SHP77 (cell line): ENCODE results near the gene PPP6R2.
"Not testable (repeated sequence)": the region's sequence is repeated elsewhere in the genome, so short reads cannot be mapped to it uniquely, and the experiment has no call there.

ENCODE experiments used
- DNase-seq, 2 experiments: peaks; one replicate each; lab custom pipeline; 2025; lab: John Stamatoyannopoulos, UW

PPP6R2 gene

DNA sequence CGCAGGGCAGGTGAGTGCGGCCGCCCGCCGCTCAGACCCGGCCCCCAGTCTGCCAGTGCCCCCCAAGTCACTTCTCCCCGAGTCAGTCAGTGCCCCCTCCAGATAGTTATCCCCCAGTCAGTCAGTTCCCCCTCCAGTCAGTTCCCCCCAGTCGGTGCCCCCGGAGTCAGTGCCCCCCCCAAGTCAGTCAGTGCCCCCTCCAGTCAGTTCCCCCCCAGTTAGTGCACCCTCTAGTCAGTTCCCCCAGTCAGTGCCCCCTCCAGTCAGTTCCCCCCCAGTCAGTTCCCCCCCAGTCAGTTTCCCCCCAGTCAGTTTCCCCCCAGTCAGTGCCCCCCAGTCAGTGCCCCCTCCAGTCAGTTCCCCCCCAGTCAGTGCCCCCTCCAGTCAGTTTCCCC is 411 bp downstream of the PPP6R2 start:
- DNase-seq: no peak

DNA sequence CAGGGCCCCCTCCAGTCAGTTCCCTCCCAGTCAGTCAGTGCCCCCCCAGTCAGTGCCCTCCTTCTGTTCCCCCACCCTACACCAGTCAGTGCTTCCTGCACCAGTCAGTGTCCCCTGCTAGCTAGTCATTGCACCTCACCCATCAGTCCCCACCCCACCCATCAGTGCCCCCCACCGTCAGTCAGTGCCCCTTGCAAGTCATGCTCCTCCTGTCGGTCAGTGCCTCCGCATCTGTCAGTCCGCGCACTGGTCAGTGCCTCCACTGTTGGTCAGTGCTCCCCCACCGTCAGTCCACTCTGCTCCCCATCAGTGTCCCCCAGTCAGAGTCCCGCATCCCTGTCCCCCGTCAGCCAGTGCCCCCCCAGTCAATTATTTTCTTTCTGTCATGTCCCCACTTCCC is 3.3 kb downstream of the PPP6R2 start:
- DNase-seq: no peak

DNA sequence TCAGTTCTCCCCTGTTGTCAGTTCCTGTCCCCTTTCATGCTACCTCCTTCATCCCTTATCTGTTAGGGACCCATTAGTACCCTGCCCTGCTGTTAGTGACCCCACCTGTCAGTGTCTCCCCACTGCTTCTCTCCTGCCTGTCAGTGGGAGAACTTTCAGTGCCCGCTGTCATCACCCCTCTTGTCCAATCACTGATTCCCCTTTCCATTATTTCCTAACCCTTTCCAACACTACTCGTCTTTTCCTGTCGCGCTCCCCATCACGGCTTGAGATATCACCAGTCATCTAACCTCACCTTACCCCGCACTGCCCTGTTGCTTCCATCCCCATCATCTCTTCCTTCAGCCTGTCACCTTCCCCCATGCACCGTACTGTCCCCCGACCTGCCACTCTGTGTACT is 4.0 kb downstream of the PPP6R2 start:
- no peak for DNase-seq

DNA sequence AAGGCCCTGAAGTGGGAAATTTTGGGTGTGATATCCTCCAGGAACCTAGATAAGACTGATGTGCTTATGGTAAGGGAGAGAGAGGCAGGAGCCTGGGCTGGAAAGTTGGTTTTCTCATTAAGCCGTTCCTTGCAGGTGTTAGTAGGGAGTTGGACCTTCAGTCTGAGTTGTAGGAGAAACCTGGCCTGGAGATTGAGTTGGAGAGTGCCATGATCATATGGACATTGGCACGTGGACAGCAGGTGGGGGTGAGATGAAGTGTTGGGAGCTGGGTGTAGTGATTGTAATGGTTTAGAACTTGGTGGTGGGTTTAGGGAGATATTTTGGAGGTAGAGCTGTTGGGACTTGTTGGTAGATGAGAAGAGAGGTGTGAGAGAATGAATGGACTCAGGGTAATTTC is 4.9 kb downstream of the PPP6R2 start:
- no peak for DNase-seq

DNA sequence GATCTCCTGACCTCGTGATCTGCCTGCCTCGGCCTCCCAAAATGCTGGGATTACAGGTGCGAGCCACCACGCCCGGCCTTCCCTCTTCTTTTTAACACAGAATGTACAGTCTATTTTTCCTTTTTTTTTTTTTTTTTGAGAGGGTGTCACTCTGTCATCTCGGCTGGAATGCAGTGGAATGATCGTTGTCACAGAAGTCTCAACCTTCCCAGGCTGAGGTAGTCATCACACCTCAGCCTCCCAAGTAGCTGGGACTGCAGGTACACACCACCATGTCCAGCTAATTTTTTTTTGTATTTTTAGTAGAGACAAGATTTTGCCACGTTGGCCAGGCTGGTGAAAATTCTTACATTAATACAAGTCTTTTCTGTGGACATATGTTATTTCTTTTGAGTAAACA is 13.1 kb downstream of the PPP6R2 start:
- DNase-seq: no peak

DNA sequence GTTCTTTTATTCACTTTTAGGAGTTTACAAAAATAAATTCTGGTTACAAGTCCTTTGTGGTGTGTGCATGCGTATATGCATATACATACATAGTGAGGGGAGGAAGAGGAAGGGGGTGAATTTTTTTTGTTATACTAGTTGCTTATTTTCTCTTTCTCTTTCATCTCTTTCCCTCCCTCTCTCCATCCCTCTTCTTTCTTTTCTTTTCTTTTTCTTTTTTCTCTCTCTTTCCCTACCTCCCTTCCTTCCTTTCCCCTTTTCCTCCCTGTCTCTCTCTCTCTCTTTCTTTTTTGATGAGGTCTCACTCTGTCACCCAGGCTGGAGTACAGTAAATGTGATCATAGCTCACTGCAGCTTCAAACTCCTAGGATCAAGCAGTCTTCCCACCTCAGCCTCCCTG is 14.1 kb downstream of the PPP6R2 start:
- no peak for DNase-seq

DNA sequence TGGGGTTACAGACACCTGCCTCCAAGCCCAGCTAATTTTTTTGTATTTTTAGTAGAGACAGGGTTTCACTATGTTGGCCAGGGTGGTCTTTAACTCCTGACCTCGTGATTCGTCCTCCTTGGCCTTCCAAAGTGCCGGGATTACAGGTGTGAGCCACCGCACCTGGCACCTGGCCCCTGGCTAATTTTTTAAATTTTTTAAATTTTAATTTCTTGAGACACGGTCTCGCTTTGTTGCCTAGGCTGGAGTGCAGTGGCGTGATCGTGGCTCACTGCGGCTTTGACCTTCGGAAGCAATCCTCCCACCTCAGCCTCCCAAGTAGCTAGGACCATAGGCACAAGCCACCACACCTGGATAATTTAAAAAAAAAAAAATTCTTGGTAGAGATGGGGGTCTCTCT is 14.6 kb downstream of the PPP6R2 start:
- DNase-seq: no peak

DNA sequence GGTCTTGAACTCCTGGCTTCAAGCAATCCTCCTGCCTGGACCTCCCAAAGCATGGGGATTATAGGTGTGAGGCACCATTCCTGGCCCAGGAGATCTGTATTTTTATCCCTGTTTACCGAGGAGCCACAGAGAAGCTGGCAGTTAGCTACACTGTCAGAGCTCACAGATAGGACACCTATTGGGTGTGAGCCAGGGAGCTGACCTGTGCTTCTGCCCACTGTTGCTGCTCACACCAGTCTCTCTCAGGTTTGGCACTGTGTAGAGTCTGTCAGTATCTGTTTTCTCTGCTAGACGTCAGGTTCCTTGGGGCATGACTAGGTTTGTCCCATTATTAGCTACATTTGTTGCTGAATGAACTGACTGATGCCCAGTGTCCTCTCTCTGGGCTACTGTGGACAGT is 17.5 kb downstream of the PPP6R2 start:
- DNase-seq: no peak

DNA sequence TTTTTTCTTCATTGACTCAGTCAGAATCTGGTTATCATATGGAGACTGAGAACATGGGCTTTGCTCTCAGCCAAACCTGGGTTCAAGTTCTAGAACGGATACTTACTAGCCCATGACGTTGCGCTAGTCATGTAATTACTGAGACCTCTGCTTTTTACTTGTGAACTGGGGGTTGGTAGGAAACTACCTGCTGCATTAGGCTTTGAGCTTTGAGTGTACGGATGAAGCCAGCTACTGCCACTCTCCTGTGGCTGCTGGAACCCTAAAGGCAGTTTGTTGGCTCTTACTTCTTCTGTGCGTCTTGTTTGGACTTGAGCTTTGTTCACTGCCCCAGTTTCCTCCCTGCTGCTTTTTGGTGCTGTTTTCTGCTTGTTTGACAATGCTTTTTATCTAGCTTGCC is 18.1 kb downstream of the PPP6R2 start:
- DNase-seq: no peak

DNA sequence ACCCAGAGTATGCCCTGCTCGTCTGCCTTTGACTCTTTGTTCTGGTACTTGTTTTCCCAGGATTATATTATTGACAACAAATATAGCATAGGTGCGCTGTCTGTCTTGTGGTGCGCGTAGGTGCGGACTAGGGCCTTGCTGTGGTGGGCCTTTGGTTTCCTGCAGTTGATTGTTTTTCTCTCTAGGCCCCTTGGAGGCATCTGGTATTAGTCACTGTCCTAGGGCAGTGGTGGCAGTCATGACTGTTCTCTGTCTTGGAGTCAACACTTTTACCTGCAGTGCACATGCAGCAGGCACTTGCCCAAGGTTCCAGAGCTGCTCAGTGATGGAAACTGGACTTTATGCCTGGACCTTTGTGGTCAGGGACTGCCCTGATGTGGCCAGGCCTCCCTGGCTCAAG is 18.6 kb downstream of the PPP6R2 start:
- DNase-seq: no peak

DNA sequence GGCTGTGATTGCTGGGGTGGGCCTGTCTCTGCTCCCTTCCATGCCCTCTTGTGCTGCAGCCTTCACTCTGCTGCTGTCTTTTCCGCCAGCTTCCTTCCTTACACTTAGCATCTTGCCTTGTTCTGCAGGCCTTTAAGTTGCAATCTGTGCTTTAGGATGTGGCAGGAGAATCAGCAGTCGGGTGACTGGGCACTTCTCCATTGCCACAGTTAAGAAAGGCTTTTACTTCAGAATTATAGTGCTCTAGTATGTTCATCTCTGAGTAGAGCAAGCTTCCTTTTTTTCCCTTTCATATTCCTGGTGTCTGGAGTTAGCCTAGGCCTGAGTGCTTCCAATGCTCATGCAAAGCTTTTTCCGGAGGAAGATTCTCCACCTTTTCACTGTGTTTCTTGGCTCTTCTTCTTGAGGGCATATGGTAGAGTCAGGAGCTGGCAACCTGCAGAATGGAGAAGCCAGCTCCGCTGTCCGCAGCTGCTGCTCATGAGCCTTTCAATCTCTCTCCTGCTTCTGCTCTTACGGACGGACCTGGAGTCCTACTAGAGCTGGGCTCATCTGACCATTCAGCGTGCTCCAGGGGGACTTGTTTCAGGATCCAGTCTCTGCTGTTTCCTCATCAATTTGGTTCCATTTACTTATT is 20.2 kb downstream of the PPP6R2 start:
- DNase-seq: no peak

DNA sequence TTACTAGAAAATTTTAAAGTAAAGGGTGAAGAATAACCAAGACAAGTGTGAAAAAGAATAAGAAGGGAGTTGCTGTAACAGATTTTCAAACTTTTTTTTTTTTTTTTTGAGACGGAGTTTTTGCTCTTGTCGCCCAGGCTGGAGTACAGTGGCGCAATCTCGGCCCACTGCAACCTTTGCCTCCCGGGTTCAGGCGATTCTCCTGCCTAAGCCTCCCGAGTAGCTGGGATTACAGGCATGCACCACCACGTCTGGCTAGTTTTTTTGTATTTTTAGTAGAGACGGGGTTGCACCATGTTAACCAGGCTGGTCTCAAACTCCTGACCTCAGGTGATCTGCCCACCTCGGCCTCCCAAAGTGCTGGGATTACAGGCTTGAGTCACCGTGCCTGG is 20.7 kb downstream of the PPP6R2 start:
- not testable (repeated sequence) for DNase-seq

DNA sequence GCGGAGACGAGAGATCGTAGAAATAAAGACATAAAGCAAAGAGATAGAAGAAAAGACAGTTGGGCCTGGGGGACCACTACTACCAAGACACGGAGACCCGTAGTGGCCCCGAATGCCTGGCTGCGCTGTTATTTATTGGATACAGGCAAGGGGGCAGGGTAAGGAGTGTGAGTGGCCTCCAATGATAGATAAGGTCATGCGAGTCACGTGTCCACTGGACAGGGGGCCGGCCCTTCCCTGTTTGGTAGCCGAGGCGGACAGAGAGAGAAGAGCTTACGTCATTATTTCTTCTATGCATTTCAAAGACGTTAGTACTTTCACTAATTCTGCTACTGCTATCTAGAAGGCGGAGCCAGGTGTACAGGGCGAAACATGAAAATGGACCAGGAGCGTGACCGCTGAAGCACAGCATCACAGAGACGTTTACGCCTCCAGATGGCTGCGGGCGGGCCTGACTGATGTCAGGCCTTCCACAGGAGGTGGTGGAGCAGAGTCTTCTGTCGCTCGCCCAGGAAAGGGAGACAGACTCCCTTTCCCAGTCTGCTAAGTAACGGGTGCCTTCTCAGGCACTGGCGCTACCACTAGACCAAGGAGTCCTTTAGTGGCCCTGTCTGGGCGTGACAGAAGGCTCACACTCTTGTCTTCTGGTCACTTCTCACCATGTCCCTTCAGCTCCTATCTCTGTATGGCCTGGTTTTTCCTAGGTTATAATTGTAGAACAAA is 24.8 kb downstream of the PPP6R2 start:
- DNase-seq: no peak

DNA sequence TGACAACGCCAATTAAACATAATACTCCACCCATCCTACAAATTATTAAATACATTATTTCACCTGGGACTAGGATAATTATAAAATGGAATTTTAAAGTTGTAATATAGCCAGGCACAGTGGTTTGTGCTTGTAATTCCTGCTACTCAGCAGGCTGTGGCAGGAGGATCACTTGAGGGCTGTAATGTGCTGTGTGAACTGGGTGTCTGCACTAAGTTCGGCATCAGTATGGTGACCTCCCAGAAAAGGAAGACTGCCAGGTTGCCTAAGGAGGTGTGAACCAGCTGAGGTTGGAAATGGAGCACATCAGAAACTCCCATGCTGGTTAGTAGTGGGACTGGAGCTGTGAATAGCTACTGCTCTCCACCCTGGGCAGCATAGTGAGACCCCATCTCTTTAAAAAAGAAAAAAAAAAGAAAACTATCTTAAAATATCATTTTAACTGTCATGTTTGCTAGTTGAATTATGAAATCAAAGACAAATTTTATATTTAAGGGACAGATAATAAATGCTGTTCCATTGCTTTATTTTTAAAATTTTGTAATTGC is 28.0 kb downstream of the PPP6R2 start:
- no peak for DNase-seq

DNA sequence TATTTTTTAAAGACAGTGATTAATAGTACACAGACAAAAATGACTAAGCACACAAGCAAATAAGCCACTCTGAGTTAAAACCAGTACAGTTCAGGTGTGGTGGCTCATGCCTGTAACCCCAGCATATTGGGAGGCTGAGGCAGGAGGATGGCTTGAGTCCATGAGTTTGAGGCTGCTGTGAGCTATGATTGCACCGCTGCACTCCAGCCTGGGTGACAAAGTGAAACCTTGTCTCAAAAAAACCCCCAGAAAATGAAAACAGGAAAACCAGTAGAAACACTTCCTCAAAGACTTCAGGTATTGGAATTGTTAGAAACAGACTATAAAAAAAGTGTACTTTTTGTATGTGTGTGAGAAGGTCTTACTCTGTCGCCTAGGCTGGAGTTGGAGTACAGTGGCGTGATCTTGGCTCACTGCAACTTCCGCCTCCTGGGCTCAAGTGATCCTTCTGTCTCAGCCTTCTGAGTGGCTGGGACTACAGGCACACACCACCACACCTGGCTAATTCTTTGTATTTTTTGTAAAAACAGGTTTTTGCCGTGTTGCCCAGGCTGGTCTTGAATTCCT is 33.0 kb downstream of the PPP6R2 start:
- DNase-seq: no peak

DNA sequence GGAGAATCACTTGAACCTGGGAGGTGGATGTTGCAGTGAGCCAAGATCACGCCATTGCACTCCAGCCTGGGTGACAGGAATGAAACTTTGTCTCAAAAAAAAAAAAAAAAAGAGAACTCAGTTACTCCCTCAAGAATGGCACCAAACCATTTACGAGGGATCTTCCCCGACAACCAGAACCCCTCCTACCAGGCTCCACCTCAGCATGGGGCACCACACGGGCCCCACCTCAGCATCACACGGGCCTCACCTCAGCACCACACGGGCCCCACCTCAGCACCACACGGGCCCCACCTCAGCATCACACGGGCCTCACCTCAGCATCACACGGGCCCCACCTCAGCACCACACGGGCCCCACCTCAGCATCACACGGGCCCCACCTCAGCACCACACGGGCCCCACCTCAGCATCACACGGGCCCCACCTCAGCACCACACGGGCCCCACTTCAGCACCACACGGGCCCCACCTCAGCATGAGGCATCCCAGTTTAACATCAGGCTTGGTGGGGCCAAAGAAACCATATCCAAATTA is 38.0 kb downstream of the PPP6R2 start:
- not testable (repeated sequence) for DNase-seq

DNA sequence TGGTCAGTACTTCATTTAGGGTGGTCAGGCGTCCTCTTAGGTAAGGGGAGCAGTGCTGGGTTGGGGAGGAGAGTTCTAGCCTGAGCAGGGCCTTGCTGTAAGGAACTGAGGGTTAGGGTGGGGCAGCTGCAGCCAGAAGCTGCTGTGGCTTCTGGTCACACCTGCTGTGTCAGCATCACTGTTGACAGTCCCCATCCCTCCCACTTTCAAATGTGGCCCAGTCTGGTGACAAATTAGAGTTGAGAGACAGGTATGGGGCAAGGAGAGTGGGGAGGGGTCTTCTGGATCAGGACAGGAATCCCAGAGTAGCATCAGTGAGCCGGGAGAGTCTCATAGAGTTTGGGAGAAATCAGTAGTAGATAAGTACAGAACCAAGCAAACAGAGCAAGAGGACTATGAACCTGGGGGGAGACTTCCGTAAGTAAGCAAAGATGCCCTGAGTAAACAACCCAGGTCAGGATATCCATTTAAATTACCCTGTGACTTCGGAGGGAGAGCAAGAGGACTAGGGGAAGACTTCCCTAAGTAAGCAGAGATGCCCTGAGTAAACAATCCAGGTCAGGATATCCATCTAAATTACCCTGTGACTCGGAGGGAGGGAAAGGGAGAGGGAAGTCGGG is 53.7 kb downstream of the PPP6R2 start:
- DNase-seq: peak in 1 of 2 experiments; percentile 2

DNA sequence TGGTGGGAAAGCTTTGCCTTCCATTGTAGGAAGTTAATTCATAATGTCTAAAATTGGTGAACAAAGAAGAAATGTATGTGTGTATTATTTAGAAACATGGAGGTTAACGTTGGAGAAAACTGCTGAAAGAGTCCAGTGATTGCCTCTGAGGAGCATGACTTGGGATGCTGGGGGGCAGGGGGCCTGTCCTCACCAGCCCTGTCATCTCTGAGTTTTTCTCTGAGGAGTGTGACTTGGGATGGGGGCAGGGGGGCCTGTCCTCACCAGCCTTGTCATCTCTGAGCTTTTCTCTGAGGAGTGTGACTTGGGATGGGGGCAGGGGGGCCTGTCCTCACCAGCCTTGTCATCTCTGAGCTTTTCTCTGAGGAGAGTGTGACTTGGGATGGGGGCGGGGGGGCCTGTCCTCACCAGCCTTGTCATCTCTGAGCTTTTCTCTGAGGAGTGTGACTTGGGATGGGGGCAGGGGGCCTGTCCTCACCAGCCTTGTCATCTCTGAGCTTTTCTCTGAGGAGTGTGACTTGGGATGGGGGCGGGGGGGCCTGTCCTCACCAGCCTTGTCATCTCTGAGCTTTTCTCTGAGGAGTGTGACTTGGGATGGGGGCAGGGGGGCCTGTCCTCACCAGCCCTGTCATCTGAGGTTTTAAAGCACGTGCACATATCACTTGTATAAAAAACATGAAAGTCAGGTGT is 54.4 kb downstream of the PPP6R2 start:
- DNase-seq: not testable (repeated sequence)

DNA sequence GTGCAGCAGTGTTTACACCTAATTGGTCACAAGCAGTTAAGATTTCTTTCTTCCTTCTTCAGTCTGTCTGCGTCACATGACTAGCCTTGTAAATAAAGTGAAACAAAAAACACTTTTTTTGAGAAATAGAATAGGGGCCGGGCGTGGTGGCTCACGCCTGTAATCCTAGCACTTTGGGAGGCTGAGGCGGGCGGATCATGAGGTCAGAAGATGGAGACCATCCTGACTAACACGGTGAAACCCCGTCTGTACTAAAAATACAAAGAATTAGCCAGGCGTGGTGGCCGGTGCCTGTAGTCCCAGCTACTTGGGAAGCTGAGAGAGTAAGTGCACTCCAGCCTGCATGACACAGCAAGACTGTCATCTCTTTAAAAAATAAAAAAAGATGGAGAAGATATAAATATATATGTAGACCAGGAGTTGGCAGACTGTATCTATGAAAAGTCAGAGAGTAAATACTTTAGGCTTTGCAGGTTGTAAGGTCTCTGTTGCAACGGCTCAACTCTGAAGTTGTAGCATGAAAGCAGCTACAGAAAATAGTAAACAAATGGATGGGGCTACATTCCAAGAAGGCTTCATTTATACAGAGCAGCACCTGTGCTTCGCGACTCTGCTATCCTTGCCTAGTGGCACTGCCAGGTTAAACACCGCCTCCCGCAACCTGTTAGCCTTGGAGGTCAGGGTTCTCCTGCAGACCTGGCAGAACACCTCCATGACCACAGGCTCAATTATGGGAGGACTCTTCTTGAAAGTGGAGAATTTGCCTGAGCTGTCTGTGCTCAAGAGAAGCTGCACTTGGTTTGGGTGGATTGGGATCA is 55.9 kb downstream of the PPP6R2 start:
- DNase-seq: no peak

DNA sequence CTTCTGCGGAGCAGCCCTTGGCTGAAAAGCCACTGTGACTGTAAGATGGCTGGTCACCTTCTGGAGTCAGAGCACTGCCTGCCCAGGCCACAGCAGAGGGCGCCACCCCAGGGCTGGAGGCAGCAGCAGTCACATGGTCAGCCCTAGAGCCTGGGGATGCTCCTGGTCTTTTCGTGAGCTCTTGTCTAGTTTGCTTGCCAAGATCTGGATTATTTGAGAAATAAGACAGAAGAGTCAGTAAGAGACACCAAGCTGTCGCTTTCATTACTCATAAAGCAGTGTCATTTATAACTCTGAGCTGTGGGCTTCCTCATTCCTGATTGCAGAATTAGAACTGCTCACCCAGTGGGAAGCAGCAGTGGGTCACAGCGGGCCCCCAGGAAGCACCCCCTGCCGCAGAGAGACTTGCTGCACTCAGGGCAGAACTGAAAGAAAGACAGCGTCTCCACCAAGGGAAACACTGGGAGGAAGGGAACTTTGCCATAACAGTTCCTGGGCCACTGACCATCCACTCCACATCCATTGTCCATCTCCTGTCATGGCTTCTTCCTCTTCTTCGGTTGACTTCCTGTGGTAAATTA is 56.7 kb downstream of the PPP6R2 start:
- DNase-seq: peak; percentile 21 to 55

DNA sequence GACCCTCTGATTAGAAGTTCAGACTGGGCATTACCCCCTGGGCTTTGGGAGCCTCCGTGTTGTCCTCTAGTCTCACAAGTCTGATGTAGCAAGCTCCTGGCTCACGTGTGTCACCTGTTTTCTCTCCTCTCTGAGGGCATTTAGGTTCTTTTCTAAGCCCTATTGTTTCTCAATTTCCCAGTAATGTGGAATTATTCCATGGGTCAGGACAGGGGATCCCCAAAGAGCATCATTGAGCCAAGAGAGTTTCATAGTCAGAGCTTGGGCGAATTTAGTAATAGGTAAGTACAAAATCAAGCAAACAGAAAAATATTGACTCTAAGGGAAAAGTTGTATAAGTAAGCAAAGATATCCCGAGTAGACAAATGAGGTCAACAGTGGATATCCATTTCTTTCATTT is 57.3 kb downstream of the PPP6R2 start:
- no peak for DNase-seq
